GM12878 (cell line): ENCODE measurements around the gene UBE3C. TPM values are rescaled to one million over a fixed set of nuclear protein-coding genes. Genes with fewer than 3 reads are reported as not detected.

Source experiments
- ATAC-seq: fragments of 200-7000 bp; cut with Tn5 transposase; 3 replicates; pipeline ENCODE4 v1.9.1; 2020; ENCODE audit warnings: mild to moderate bottlenecking, moderate library complexity
- BruUV-seq: library from RNA; stranded (reverse); fragments of 400-500 nt; replicated peaks from 2 replicates; lab custom pipeline; 2021; lab: Mats Ljungman, UMichigan
- CTCF ChIA-PET: fragments of 300-600 bp; sonication (Branson Sonifier 250); formaldehyde crosslinking; extraction: SDS; loops from one replicate; lab custom pipeline; 2021; ENCODE audit warnings: inconsistent platforms; lab: Yijun Ruan, JAX
- POLR2A ChIA-PET: fragments of 350-600 bp; formaldehyde crosslinking; extraction: SDS; loops from one replicate; lab custom pipeline; 2021; ENCODE audit warnings: inconsistent platforms; lab: Charles Lee
- RAD21 ChIA-PET: fragments of 300-600 bp; sonication (Branson Sonifier 250); formaldehyde crosslinking; loops from one replicate; lab custom pipeline; 2023; ENCODE audit warnings: antibody characterized with exemption; ENCODE audit not compliant: unreplicated experiment; lab: Charles Lee
- SMC1A ChIA-PET: fragments of 300-600 bp; sonication (Branson Sonifier 250); formaldehyde crosslinking; loops from one replicate; lab custom pipeline; 2023; ENCODE audit not compliant: unreplicated experiment, uncharacterized antibody; lab: Charles Lee
- DNase-seq: peaks from one replicate; pipeline ENCODE4 v3.0.0-alpha.2; 2011; ENCODE audit warnings: low read depth, low spot score
- FAIRE-seq: peaks from 3 replicates; lab custom pipeline; 2011; peaks lifted over from hg19 to GRCh38; lab: Jason Lieb, UNC
- H2AFZ ChIP-seq: 2 replicates; pipeline ENCODE4 v1.6.0; 2011; ENCODE audit warnings: low read depth, low read length, control low read depth; ENCODE audit not compliant: control insufficient read depth
- H3K27ac ChIP-seq: 2 replicates; pipeline ENCODE4 v1.5.1; 2011; ENCODE audit warnings: control low read depth; ENCODE audit not compliant: control insufficient read depth, insufficient read depth
- H3K27me3 ChIP-seq, 2 experiments: replicated peaks in 1 of 2; 2 replicates each; pipeline versions ENCODE4 v1.6.0 to v1.6.1; 2011; ENCODE audit warnings: low read length in 1 of 2; ENCODE audit not compliant: control insufficient read depth in 2 of 2, insufficient read depth in 2 of 2
- H3K36me3 ChIP-seq, 2 experiments: 2 replicates each; pipeline ENCODE4 v1.5.1; 2011; ENCODE audit warnings: low read length in 1 of 2; ENCODE audit not compliant: control insufficient read depth in 2 of 2, insufficient read depth in 2 of 2
- H3K4me1 ChIP-seq: 2 replicates; pipeline ENCODE4 v1.6.1; 2011; ENCODE audit warnings: mild to moderate bottlenecking, low read length, moderate library complexity, mixed read lengths; ENCODE audit not compliant: control insufficient read depth, insufficient read depth
- H3K4me2 ChIP-seq: 2 replicates; pipeline ENCODE4 v1.6.0; 2011; ENCODE audit warnings: control low read depth; ENCODE audit not compliant: control insufficient read depth, insufficient read depth
- H3K4me3 ChIP-seq: fragments of 200-600 bp; sonication (generic); 2 replicates; pipeline ENCODE4 v1.5.1; 2016
- H3K79me2 ChIP-seq: 2 replicates; pipeline ENCODE4 v1.6.0; 2011; ENCODE audit warnings: low read length; ENCODE audit not compliant: control insufficient read depth, insufficient read depth
- H3K9ac ChIP-seq: 2 replicates; pipeline ENCODE4 v1.8.0; 2011; ENCODE audit warnings: low read length, control low read depth, mixed read lengths; ENCODE audit not compliant: control insufficient read depth, insufficient read depth
- H3K9me3 ChIP-seq: replicated peaks from 3 replicates; pipeline ENCODE4 v1.5.1; 2011; ENCODE audit warnings: mild to moderate bottlenecking, low read length; ENCODE audit not compliant: control insufficient read depth, insufficient read depth
- H4K20me1 ChIP-seq: 2 replicates; pipeline ENCODE4 v1.6.0; 2011; ENCODE audit not compliant: control insufficient read depth, insufficient read depth
- CEBPZ ChIP-seq: fragments of 150-350 bp; IDR thresholded peaks from 2 replicates; pipeline ENCODE4 v1.6.1; 2016; ENCODE audit warnings: low read depth, low read length
- FOS ChIP-seq: IDR thresholded peaks from 3 replicates; pipeline ENCODE4 v1.6.1; 2011; ENCODE audit warnings: borderline replicate concordance; ENCODE audit not compliant: insufficient read length; ENCODE audit errors: extremely low read depth
- NFYB ChIP-seq: IDR thresholded peaks from 2 replicates; pipeline ENCODE4 v1.6.1; 2011; ENCODE audit warnings: low read depth, mild to moderate bottlenecking, low read length, improper control_type of control experiment, moderate library complexity; ENCODE audit not compliant: insufficient read depth
- PAX8 ChIP-seq: fragments of 450-650 bp; IDR thresholded peaks from 2 replicates; pipeline ENCODE4 v1.6.1; 2017; ENCODE audit warnings: mild to moderate bottlenecking, moderate library complexity
- POLR2A ChIP-seq: IDR thresholded peaks from 2 replicates; pipeline ENCODE4 v1.6.1; 2011; ENCODE audit warnings: low read depth, mild to moderate bottlenecking, low read length
- SIN3A ChIP-seq: IDR thresholded peaks from 2 replicates; pipeline ENCODE4 v1.6.1; 2012; ENCODE audit warnings: low read depth, low read length, improper control_type of control experiment
- SREBF2 ChIP-seq: IDR thresholded peaks from 2 replicates; pipeline ENCODE4 v1.6.1; 2012; ENCODE audit warnings: mild to moderate bottlenecking, low read length
- YY1 ChIP-seq: IDR thresholded peaks from 2 replicates; pipeline ENCODE4 v1.6.1; 2011; ENCODE audit warnings: low read depth, mild to moderate bottlenecking, low read length
- ZNF207 ChIP-seq: fragments of 450-650 bp; IDR thresholded peaks from 2 replicates; pipeline ENCODE4 v1.6.1; 2014; ENCODE audit warnings: antibody characterized with exemption, mild to moderate bottlenecking, borderline replicate concordance
- ZSCAN29 ChIP-seq: fragments of 450-650 bp; IDR thresholded peaks from 2 replicates; pipeline ENCODE4 v1.6.1; 2017; ENCODE audit warnings: mild to moderate bottlenecking, moderate library complexity
- WGBS: methylation state at CpG from one replicate; pipeline ENCODE4 v1.1.6; 2016; ENCODE audit warnings: low lambda C conversion rate; ENCODE audit not compliant: insufficient replicate concordance, insufficient coverage; ENCODE audit errors: missing lambda C conversion rate; 5-methylcytosine and 5-hydroxymethylcytosine counted together
- in situ Hi-C: fragments of 300-500 bp; cut with MboI; formaldehyde crosslinking; loops from 9 replicates; pipeline ENCODE4 v1.14.3; 2018; ENCODE audit warnings: mixed read lengths
- intact Hi-C: fragments of 100-400 bp; cut with micrococcal nuclease; formaldehyde crosslinking; loops from one replicate; pipeline ENCODE4 v1.14.2; 2022; ENCODE audit not compliant: unreplicated experiment
- polyA plus RNA-seq, 11 experiments: library from polyadenylated mRNA; depleted of rRNA in 4 of 11; unstranded in 6 of 11; stranded (reverse) in 5 of 11; fragments of >200 nt; fragmentation: Nextera tagmentation in 4 of 11; fragmentation: Illumina TruSeq in 1 of 11; extraction: Ambion mirVana in 4 of 11; extraction: Trizol in 1 of 11; gene quantifications; 1 replicate in 1 of 11; 2 replicates in 10 of 11; pipeline versions ENCODE4 v1.2.1 to v1.2.3, GENCODE V29; 2011 to 2016; ENCODE audit warnings: inconsistent platforms in 2 of 11, missing spikeins in 2 of 11, low read depth in 1 of 11
- total RNA-seq, 4 experiments: library from RNA; depleted of rRNA in 3 of 4; stranded (reverse); fragments of >200 nt in 3 of 4; fragmentation: Illumina TruSeq in 1 of 4; extraction: Trizol in 1 of 4; gene quantifications; 2 replicates each; pipeline versions ENCODE4 v1.2.1 to v1.2.3, GENCODE V29; 2013 to 2021
- TF ChIP-seq, protein P1 (sequence below): IDR thresholded peaks from 2 replicates; pipeline ENCODE4 v1.6.1; 2012; ENCODE audit warnings: low read depth, low read length, improper control_type of control experiment

The UBE3C gene
- total and polyA plus RNA-seq, 10 of the 15 experiments (the other 5 are each of a cell fraction or from before 2014, with no cell fraction given): 7.9 to 65.9 (median 45.2) TPM

- BruUV-seq: TSS peak; percentile 5
- Histone ChIP-seq H3K9me3 (no peaks in the 10 kb centered on the region), H3K9ac (no peak overlapping the region), H3K4me2 (peak overlapping the region; percentile 32), H4K20me1 (peaks cover 16% of the 10 kb centered on the region), H3K36me3 (peaks cover 0 to 17% of the 10 kb centered on the region in 2 experiments; a peak in 3 of 4 replicates), H3K4me1 (0 out of 2 replicates have a peak, but pooled peaks cover 4% of the 10 kb centered on the region), H3K79me2 (peaks cover 96% of the 10 kb centered on the region), H3K27me3 (no peaks in the 10 kb centered on the region), H3K27ac (no peak overlapping the region), H2AFZ (no peak overlapping the region), H3K4me3 (no peak overlapping the region; the same call in 1 of the 2 replicates)
- no peak for DNase-seq
- TF ChIP-seq ZNF207 (no peak), POLR2A (no peak), SIN3A (no peak), PAX8 (no peak), FOS (no peak), NFYB (no peak), CEBPZ (no peak), ZSCAN29 (no peak), YY1 (no peak), SREBF2 (no peak)
- TF ChIP-seq, protein P1, sequence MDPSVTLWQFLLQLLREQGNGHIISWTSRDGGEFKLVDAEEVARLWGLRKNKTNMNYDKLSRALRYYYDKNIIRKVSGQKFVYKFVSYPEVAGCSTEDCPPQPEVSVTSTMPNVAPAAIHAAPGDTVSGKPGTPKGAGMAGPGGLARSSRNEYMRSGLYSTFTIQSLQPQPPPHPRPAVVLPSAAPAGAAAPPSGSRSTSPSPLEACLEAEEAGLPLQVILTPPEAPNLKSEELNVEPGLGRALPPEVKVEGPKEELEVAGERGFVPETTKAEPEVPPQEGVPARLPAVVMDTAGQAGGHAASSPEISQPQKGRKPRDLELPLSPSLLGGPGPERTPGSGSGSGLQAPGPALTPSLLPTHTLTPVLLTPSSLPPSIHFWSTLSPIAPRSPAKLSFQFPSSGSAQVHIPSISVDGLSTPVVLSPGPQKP: no peak
- ChIA-PET CTCF (no interaction called here), POLR2A (no interaction called here), SMC1A (interaction anchor here (0.9 kb wide), 2 partner anchors 7 to 12 kb away, joined by 3 to 4 read pairs; no protein-coding TSS in a partner anchor), RAD21 (no interaction called here)
- in situ Hi-C loops (no loop called here), intact Hi-C loops (no loop called here)
- 95% methylated on average over 8 of the region's 8 CpGs for WGBS
- no peak for FAIRE-seq
- no peak for ATAC-seq
These were observed 5.1 kb downstream of the UBE3C start for GRCh38 chr7:157143788-157144187.
